ENCODE measurements around the gene RASA3.

GRCh38 chr13:113969311-113969972 lies 163.0 kb downstream of the RASA3 start:
- no peak for TF ChIP-seq CTCF (IDR thresholded peaks at IDR 0.05; ENCODE audit: low read depth, low read length)
- no peak for TF ChIP-seq EZH2phosphoT487 (IDR thresholded peaks at IDR 0.05; ENCODE audit: low read depth)

Measured in OCI-LY3 (cell line).